AG09319 (cell line): ENCODE measurements around the gene MRPL46.
"Not testable (repeated sequence)": the region's sequence is repeated elsewhere in the genome, so short reads cannot be mapped to it uniquely, and the experiment has no call there.

Source experiments
- DNase-seq: peaks from one replicate; pipeline ENCODE4 v3.0.0-alpha.2; 2010; ENCODE audit warnings: low read depth; ENCODE audit errors: extremely low read depth
- CTCF ChIP-seq: IDR thresholded peaks from 2 replicates; pipeline ENCODE4 v1.5.1; 2011; ENCODE audit warnings: low read depth, mild to moderate bottlenecking, inconsistent platforms, low read length, moderate library complexity

MRPL46 gene

GRCh38 chr15:88441076-88441730 is 26.0 kb downstream of the MRPL46 start:
- no peak for DNase-seq
- TF ChIP-seq CTCF = no peak

GRCh38 chr15:88440021-88440420 is 27.2 kb downstream of the MRPL46 start:
- TF ChIP-seq CTCF = no peak
- DNase-seq = no peak

- no peak for DNase-seq
- TF ChIP-seq CTCF = no peak
Measured at GRCh38 chr15:88438181-88438580, 29.0 kb downstream of the MRPL46 start.

GRCh38 chr15:88434106-88434505 is 33.1 kb downstream of the MRPL46 start:
- DNase-seq = not testable (repeated sequence)

- TF ChIP-seq CTCF = no peak
- no peak for DNase-seq
Measured at GRCh38 chr15:88433046-88433685, 34.0 kb downstream of the MRPL46 start.

GRCh38 chr15:88431441-88431840 is 35.7 kb downstream of the MRPL46 start:
- TF ChIP-seq CTCF = no peak
- DNase-seq = no peak

- no peak for DNase-seq
- no peak for TF ChIP-seq CTCF
Measured at GRCh38 chr15:88430051-88430450, 37.1 kb downstream of the MRPL46 start.
